Body of pancreas (tissue), 4 donors: ENCODE measurements around the gene JPH3.

Source experiments
- POLR2A ChIP-seq, 3 donors: fragments of 450-650 bp; IDR thresholded peaks; one replicate each; pipeline ENCODE4 v1.6.1; 2016; ENCODE audit warnings: antibody characterized with exemption in 3 of 3, mild to moderate bottlenecking in 2 of 3
- TF ChIP-seq, protein P1 (sequence below), 7 experiments: fragments of 450-650 bp in 4 of 7; fragments of 200-600 bp in 3 of 7; sonication (generic) in 3 of 7; IDR thresholded peaks; one replicate each; pipeline ENCODE4 v1.5.1; 2016 to 2019; ENCODE audit warnings: antibody characterized with exemption in 7 of 7

- TF ChIP-seq, protein P1, sequence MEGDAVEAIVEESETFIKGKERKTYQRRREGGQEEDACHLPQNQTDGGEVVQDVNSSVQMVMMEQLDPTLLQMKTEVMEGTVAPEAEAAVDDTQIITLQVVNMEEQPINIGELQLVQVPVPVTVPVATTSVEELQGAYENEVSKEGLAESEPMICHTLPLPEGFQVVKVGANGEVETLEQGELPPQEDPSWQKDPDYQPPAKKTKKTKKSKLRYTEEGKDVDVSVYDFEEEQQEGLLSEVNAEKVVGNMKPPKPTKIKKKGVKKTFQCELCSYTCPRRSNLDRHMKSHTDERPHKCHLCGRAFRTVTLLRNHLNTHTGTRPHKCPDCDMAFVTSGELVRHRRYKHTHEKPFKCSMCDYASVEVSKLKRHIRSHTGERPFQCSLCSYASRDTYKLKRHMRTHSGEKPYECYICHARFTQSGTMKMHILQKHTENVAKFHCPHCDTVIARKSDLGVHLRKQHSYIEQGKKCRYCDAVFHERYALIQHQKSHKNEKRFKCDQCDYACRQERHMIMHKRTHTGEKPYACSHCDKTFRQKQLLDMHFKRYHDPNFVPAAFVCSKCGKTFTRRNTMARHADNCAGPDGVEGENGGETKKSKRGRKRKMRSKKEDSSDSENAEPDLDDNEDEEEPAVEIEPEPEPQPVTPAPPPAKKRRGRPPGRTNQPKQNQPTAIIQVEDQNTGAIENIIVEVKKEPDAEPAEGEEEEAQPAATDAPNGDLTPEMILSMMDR (IDR thresholded peaks at IDR 0.05), result no peak
- no peak for TF ChIP-seq POLR2A (IDR thresholded peaks at IDR 0.05)
These were observed 38.4 kb upstream of the JPH3 start for GRCh38 chr16:87563714-87564523.
